ENCODE measurements around the gene ZFP69B. TPM values are rescaled to one million over a fixed set of nuclear protein-coding genes. Genes with fewer than 3 reads are reported as not detected.

Gene ZFP69B
- total RNA-seq, 1 donor from 2014 or later = 5.9 TPM

Other genes with a start within 250 kb of the ZFP69B start
- 0.83 TPM in 1 of 2 replicates, not detected in the other for gene TMCO2, start 202.5 kb upstream of the ZFP69B start, total RNA-seq
- 39.5 and 40.5 TPM in 2 replicates for gene ZMPSTE24, start 192.2 kb upstream of the ZFP69B start, total RNA-seq
- gene COL9A2, start 133.2 kb upstream of the ZFP69B start, total RNA-seq = 23.9 and 24.0 TPM in 2 replicates
- gene SMAP2, start 76.7 kb upstream of the ZFP69B start, total RNA-seq = 235 and 239 TPM in 2 replicates
- 2.6 and 3.2 TPM in 2 replicates for gene ZFP69, start 26.8 kb downstream of the ZFP69B start, total RNA-seq
- gene EXO5, start 58.3 kb downstream of the ZFP69B start, total RNA-seq = 16.3 and 19.6 TPM in 2 replicates
- 4.9 and 5.9 TPM in 2 replicates for gene ZNF684, start 81.2 kb downstream of the ZFP69B start, total RNA-seq
- gene RIMS3, start 215.2 kb downstream of the ZFP69B start, total RNA-seq = 3.7 and 4.2 TPM in 2 replicates
- gene NFYC, start 241.2 kb downstream of the ZFP69B start, total RNA-seq = 98.8 and 103 TPM in 2 replicates